Right cardiac atrium (tissue), 5 donors: ENCODE data around the gene NBAS. TPM values are rescaled to one million over a fixed set of nuclear protein-coding genes. Genes with fewer than 3 reads are reported as not detected.
"Not testable (repeated sequence)": the region's sequence is repeated elsewhere in the genome, so short reads cannot be mapped to it uniquely, and the experiment has no call there.

Experiments
- ATAC-seq, 2 donors: fragments of 200-7000 bp; cut with Tn5 transposase; one replicate each; pipeline versions ENCODE4 v1.8.0 to v1.9.1; 2020; ENCODE audit warnings: moderate library complexity in 2 of 2, mild to moderate bottlenecking in 1 of 2
- DNase-seq, 3 donors: peaks; one replicate each; pipeline ENCODE4 v3.0.0-alpha.2; 2020
- H3K27ac ChIP-seq: one replicate; pipeline ENCODE4 v1.5.1; 2013; ENCODE audit warnings: mild to moderate bottlenecking, low read length, control low read depth, moderate library complexity
- H3K27me3 ChIP-seq: one replicate; pipeline ENCODE4 v1.6.1; 2013; ENCODE audit not compliant: control insufficient read depth, insufficient read depth
- H3K4me1 ChIP-seq: one replicate; pipeline ENCODE4 v1.6.1; 2013; ENCODE audit warnings: low read length; ENCODE audit not compliant: control insufficient read depth, insufficient read depth
- H3K4me3 ChIP-seq: one replicate; pipeline ENCODE4 v1.5.1; 2013; ENCODE audit warnings: low read length, control low read depth
- H3K9me3 ChIP-seq: one replicate; pipeline ENCODE4 v1.6.1; 2013; ENCODE audit warnings: low read length; ENCODE audit not compliant: control insufficient read depth
- WGBS: extraction: QIAGEN DNeasy Blood & Tissue Kit; methylation state at CpG from one replicate; pipeline ENCODE4 v1.1.7; 2013; 5-methylcytosine and 5-hydroxymethylcytosine counted together
- intact Hi-C, 4 donors: fragments of 100-400 bp; cut with DNase I; formaldehyde crosslinking; loops; one replicate each; pipeline versions ENCODE4 v1.11.0 to v1.14.0; 2022 to 2023
- polyA plus RNA-seq: library from polyadenylated mRNA; stranded (reverse); fragments of 200-250 nt; gene quantifications from one replicate; pipeline ENCODE4 v1.2.3, GENCODE V29; 2013
- total RNA-seq, 4 donors: library from RNA; stranded (reverse); fragmentation: NEBNext Ultra II Directional; extraction: Animal tissue kit (Norgen Biotek cat#: 25700); gene quantifications; one replicate each; pipeline ENCODE4 v1.2.1, GENCODE V29; 2021
- donor health status: healthy with polysubstance abuse.
- donor health status: DM: no; HTN: yes; CAD: no.
- donor health status: DM: no; HTN: no; CAD: no.
- donor health status: DM: no; HTN: yes; CAD: no; lungs with severe emphysema.
- donor health status: DM: yes; HTN: yes; CAD: no.

The NBAS gene
- total and polyA plus RNA-seq, 5 donors = 22.4 to 59.4 (median 52.9) TPM

GRCh38 chr2:15404511-15404910 lies 156.6 kb downstream of the NBAS start:
- WGBS = 98% methylated on average over 9 of the region's 9 CpGs
- DNase-seq, ATAC-seq, H3K27me3 ChIP-seq, H3K4me3 ChIP-seq, intact Hi-C loops, H3K4me1 ChIP-seq, H3K9me3 ChIP-seq, H3K27ac ChIP-seq: not testable (repeated sequence)

- Histone ChIP-seq H3K4me3 (no peak overlapping the region), H3K27ac (no peak overlapping the region), H3K4me1 (no peaks in the 10 kb centered on the region), H3K27me3 (no peaks in the 10 kb centered on the region), H3K9me3 (no peaks in the 10 kb centered on the region)
- WGBS = 88% methylated on average over 5 of the region's 5 CpGs
- DNase-seq (no peak), ATAC-seq (no peak)
- intact Hi-C loops = no loop called here
These were observed 160.8 kb downstream of the NBAS start for GRCh38 chr2:15400240-15400826.

DNA sequence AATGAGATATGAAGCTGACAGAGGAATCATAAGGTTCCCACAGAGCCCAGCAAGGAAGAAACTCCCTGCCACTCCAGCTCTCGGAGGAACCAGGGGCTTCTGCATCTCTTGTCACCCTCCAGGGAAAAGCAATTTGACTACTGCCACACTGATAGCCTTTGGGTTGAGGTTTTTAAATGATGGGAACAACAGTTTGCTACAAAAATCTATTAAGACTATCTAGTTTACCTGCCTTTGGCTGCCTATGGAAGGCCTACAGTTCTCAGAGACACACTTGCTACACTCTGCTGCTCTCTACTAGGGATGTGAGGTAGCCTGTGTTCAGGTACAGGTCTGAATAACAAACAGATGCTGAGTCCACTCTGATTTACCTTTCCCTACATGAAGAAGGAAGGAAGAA lies 161.9 kb downstream of the NBAS start:
- intact Hi-C loops = no loop called here
- no peaks in the 10 kb centered on the region for H3K9me3 ChIP-seq
- DNase-seq = no peak
- no peaks in the 10 kb centered on the region for H3K4me1 ChIP-seq
- H3K27ac ChIP-seq = no peak overlapping the region
- WGBS = 98% methylated on average over 1 of the region's 1 CpG
- H3K27me3 ChIP-seq = no peaks in the 10 kb centered on the region
- no peak for ATAC-seq
- H3K4me3 ChIP-seq = no peak overlapping the region

DNA sequence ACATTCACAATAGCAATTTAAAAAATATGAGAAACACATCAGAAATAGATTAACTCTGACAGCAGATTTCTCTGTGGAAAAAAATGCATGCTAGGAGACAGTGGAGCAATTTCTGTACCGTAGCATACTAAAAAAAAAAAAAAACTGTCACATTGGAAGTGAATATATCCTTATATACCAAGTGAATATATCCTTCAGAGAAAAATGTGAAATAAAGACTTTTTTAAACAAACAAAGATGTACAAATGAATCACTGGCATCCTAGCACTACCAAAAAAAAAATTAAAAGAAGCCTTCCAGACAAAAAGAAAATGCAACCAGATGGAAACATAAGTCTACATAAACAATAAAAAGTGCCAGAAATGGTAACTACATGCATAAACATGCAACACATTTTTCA lies 169.4 kb downstream of the NBAS start:
- no peaks in the 10 kb centered on the region for H3K27me3 ChIP-seq
- H3K4me3 ChIP-seq = no peak overlapping the region
- no peaks in the 10 kb centered on the region for H3K4me1 ChIP-seq
- intact Hi-C loops = no loop called here
- ATAC-seq (no peak), DNase-seq (no peak)
- H3K9me3 ChIP-seq = no peaks in the 10 kb centered on the region
- H3K27ac ChIP-seq = no peak overlapping the region
- WGBS = 91% methylated on average over 1 of the region's 1 CpG

DNA sequence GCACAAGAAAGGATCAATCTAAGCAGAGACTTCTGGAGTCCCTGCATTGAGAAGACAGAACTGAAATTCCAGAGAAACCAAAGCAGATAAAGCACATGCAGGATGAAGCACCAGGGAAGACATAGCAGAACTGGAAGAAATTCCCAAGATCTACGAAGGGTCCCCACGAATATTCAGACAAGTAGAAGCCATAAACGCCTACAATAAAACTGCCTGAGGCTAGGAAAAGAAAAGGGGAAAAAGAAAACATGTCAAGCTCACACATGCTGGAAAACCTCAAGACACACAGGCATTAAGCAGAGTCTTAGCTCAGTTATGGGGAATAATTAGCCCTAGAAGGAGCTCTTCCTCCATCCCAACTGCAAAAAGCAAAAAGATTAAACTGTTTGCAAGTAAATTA lies 171.2 kb downstream of the NBAS start:
- ATAC-seq = no peak
- Histone ChIP-seq H3K27me3 (no peaks in the 10 kb centered on the region), H3K9me3 (no peaks in the 10 kb centered on the region), H3K4me1 (no peaks in the 10 kb centered on the region), H3K4me3 (no peak overlapping the region), H3K27ac (no peak overlapping the region)
- 89% methylated on average over 3 of the region's 3 CpGs for WGBS
- intact Hi-C loops = no loop called here
- no peak for DNase-seq

DNA sequence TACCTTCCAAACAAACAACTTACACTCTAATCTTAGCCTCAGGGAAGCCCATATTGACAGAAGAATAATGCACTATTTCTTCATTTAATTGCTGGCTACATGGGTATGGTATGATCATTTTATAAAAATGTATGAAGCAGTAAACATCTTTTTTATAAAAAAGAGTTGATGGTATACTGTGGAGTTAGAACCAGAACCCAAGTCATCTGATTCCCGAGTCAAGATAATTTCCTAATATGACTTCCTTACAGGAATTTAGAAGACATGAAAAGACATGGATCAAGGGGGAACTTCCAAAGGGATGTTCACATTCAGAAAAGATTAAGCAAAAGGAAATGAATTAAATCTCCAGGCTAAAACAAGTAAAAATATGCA lies 171.8 kb downstream of the NBAS start:
- H3K27me3 ChIP-seq = no peaks in the 10 kb centered on the region
- no peak overlapping the region for H3K4me3 ChIP-seq
- ATAC-seq (no peak), DNase-seq (no peak)
- WGBS = 77% methylated on average over 1 of the region's 1 CpG
- intact Hi-C loops = no loop called here
- no peaks in the 10 kb centered on the region for H3K4me1 ChIP-seq
- no peak overlapping the region for H3K27ac ChIP-seq
- H3K9me3 ChIP-seq = no peaks in the 10 kb centered on the region

DNA sequence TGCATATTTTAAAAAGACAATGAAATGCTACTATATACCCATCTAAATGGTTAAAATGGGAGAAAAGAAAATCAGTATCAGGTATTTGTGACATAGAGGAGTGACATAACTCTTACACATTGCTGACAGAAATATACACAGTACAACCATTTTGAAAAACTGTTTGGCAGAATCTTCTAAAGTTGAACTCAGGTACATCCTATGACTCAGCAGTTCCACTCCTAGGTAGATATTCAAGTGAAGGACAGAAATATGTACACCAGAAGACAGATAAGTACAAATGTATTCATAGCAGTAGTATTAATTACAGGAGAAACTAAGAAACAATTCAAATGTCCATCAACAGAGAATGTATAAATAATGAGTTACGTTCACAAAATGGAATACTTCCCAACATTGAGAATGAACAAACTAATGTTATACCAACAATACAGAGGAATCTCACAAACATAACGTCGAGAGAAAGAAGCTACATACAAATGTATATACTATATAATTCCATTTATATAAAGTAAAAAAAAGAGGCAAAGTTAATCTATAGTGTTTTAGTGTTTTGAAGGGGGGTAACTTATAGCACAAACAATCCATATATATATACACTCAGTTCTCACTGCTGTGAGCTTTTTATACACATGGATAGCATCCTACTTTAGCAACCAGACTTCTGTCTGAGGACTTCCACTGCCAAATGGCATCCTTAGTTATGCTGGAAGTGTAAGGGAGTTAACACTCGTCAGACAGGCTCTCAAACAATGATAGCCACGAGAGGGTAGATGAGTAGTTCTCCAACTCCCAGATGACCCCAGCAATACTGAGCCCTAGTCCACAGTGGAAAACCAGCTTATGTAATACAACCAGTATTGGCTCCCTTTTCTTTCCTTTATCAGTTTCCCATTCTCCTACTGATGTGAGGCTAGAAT lies 172.5 kb downstream of the NBAS start:
- Histone ChIP-seq H3K27me3 (no peaks in the 10 kb centered on the region), H3K4me3 (no peak overlapping the region), H3K9me3 (no peaks in the 10 kb centered on the region), H3K4me1 (no peaks in the 10 kb centered on the region), H3K27ac (no peak overlapping the region)
- DNase-seq (no peak), ATAC-seq (no peak)
- 79% methylated on average over 5 of the region's 5 CpGs for WGBS
- intact Hi-C loops = no loop called here

DNA sequence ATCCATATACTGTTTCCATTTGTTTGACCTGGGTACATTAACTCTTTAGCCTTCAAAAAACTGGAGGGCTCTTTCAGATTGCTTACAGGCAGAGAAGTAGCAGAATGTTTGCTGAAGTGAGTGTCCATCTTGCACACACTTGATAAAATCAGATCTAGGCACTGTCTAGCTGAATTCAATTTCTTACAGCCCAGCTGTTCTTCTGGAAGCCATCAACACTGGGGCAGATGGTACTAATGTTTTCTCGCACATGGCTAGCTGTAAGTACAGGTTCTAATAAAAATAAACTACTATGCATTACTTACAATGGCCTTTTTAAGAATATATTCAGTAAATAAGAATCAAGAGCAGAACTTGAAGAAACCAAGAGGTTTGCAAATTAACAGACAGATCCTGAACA lies 175.9 kb downstream of the NBAS start:
- 100% methylated on average over 1 of the region's 1 CpG for WGBS
- no peaks in the 10 kb centered on the region for H3K4me1 ChIP-seq
- no peak for DNase-seq
- H3K4me3 ChIP-seq = no peak overlapping the region
- ATAC-seq = no peak
- no peaks in the 10 kb centered on the region for H3K9me3 ChIP-seq
- no peak overlapping the region for H3K27ac ChIP-seq
- H3K27me3 ChIP-seq = no peaks in the 10 kb centered on the region
- intact Hi-C loops = no loop called here

DNA sequence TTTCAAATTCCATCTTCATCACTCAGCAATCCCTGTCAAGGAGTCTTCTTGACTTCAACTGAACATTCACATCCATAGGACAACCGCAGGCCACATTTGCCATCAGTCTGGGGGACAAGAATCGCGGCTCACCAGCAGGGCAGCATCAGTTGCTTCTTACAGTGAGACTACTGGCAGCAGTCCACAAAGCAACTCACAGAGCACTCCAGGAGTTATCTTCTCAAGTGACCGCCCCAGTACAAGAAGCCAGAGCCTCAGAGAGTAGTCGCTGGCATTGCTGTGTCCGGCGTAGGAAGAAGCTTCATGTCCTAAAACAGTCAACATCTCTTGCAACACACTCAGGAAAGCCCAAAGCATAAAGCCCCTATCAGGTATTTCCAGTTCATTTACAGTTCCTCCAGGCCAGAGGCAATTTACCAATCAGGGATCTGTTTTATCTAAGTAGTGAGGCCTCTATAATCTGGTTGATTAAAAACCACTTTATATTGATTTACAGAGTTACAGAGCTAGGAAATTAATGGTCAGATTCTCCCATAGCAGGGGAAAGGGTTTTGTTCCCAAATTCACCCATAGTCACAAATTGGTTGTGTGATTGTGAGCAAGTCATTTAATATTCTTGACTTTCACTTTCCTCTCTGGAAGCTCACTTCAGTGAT lies 177.3 kb downstream of the NBAS start:
- no peak for DNase-seq
- intact Hi-C loops = no loop called here
- H3K9me3 ChIP-seq = no peaks in the 10 kb centered on the region
- H3K27me3 ChIP-seq = no peaks in the 10 kb centered on the region
- WGBS = 87% methylated on average over 7 of the region's 7 CpGs
- no peaks in the 10 kb centered on the region for H3K4me1 ChIP-seq
- H3K4me3 ChIP-seq = no peak overlapping the region
- H3K27ac ChIP-seq = no peak overlapping the region
- ATAC-seq = no peak

DNA sequence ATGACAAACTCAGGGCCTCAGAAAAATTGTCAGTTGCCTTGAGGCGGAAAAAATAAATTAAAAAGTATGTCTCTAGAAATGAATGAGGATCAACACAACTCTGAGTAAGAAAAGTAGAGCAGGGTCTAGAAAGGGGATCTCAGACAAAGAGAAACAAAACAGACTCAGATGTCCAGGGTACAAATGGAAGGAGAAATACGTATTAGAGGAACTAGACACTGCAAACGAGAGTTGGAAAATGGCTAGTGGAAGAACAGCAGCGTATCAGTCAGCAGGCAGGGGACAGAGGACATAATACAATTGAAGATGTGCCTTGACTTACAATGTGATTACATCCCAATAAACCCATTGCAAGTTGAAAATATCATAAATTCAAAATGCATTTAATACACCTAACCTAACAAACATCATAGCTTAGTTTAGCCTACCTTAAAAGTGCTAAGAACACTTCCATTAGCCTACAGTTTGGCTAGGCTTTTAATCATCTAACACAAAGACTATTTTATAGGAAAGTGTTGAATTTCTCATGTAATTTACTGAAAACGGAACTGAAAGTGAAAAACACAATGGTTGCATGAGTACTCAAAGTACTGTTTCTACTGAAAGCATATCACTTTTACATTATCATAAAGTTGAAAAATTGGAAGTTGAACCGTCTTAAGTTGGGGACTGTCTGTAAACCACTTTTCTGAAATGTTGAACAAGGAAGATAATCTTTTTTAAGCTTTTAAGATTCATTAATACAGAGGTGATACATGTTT lies 182.8 kb downstream of the NBAS start:
- H3K27ac ChIP-seq = no peak overlapping the region
- no peaks in the 10 kb centered on the region for H3K4me1 ChIP-seq
- H3K9me3 ChIP-seq = no peaks in the 10 kb centered on the region
- 89% methylated on average over 6 of the region's 6 CpGs for WGBS
- ATAC-seq (no peak), DNase-seq (no peak)
- no peak overlapping the region for H3K4me3 ChIP-seq
- intact Hi-C loops = no loop called here
- H3K27me3 ChIP-seq = no peaks in the 10 kb centered on the region

- ATAC-seq = no peak
- no peaks in the 10 kb centered on the region for H3K27me3 ChIP-seq
- no peaks in the 10 kb centered on the region for H3K9me3 ChIP-seq
- H3K27ac ChIP-seq = no peak overlapping the region
- H3K4me1 ChIP-seq = no peaks in the 10 kb centered on the region
- H3K4me3 ChIP-seq = no peak overlapping the region
- intact Hi-C loops = no loop called here
- DNase-seq = no peak
These were observed 183.9 kb downstream of the NBAS start for GRCh38 chr2:15377202-15377601.
